Panc1 (cell line): ENCODE measurements around the gene ELSPBP1.

Source experiments
- CTCF ChIP-seq: fragments of 450-650 bp; IDR thresholded peaks from 2 replicates; pipeline ENCODE4 v1.5.1; 2017; ENCODE audit warnings: mild to moderate bottlenecking
- POLR2AphosphoS5 ChIP-seq: IDR thresholded peaks from 2 replicates; pipeline ENCODE4 v1.6.1; 2012; ENCODE audit warnings: mild to moderate bottlenecking, low read depth, low read length, moderate library complexity
- REST ChIP-seq, 2 experiments: IDR thresholded peaks; 2 replicates each; pipeline ENCODE4 v1.6.1; 2011 to 2012; ENCODE audit warnings: low read depth in 2 of 2, control low read depth in 1 of 2, low read length in 1 of 2, mild to moderate bottlenecking in 1 of 2, moderate library complexity in 1 of 2; ENCODE audit not compliant: insufficient read depth in 1 of 2
- SIN3A ChIP-seq: IDR thresholded peaks from 2 replicates; pipeline ENCODE4 v1.6.1; 2012; ENCODE audit warnings: low read depth, mild to moderate bottlenecking, low read length, moderate library complexity, borderline replicate concordance; ENCODE audit not compliant: insufficient read depth
- TCF7L2 ChIP-seq: IDR thresholded peaks from 2 replicates; pipeline ENCODE4 v1.6.1; 2011; ENCODE audit warnings: mild to moderate bottlenecking, low read depth, low read length, inconsistent platforms

DNA sequence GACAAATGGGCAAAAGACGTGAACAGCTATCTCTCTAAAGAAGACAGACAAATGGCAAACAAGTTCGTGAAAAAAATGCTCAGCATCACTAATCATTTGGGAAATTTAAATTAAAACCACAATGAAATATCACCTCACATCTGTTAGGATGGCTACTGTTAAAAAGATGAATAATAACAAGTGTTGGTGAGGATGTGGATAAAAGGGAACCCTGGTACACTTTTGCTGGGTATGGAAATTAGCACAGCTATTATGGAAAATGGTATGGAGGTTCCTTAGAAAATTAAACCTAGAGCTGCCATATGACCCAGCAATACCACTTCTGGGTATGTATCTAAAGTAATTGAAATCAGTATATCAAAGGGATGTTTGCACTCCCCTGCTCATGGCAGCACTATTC is 42.3 kb downstream of the ELSPBP1 start:
- TF ChIP-seq CTCF (no peak), SIN3A (no peak), POLR2AphosphoS5 (no peak), TCF7L2 (no peak), REST (IDR thresholded peaks at IDR 0.05; ENCODE audit: insufficient read depth in 1 of 2, low read depth in 2 of 2, low read length in 1 of 2) (no peak)
